HG03460 (cell line): ENCODE measurements around the gene IDH3B.
"Not testable (repeated sequence)": the region's sequence is repeated elsewhere in the genome, so short reads cannot be mapped to it uniquely, and the experiment has no call there.

Source experiments
- ATAC-seq: cut with Tn5 transposase; IDR thresholded peaks from one replicate; pipeline ENCODE4 v1.9.1; 2021; ENCODE audit not compliant: unreplicated experiment

Gene IDH3B

GRCh38 chr20:2695206-2695983 is 31.4 kb upstream of the IDH3B start:
- ATAC-seq, result no peak

- ATAC-seq, result no peak
Observed at GRCh38 chr20:2694519-2694918, 30.5 kb upstream of the IDH3B start.

GRCh38 chr20:2694008-2694471 is 30.0 kb upstream of the IDH3B start:
- no peak for ATAC-seq

GRCh38 chr20:2693286-2694007 is 29.4 kb upstream of the IDH3B start:
- no peak for ATAC-seq

- no peak for ATAC-seq
Observed at GRCh38 chr20:2692886-2693285, 28.9 kb upstream of the IDH3B start.

- ATAC-seq, result no peak
Observed at GRCh38 chr20:2692036-2692885, 28.2 kb upstream of the IDH3B start, which contains the start of gene EBF4. TSS of gene EBF4 (plus strand) at chr20:2692780. CDS start at chr20:2693646, 866 bp downstream.

- no peak for ATAC-seq
Observed at GRCh38 chr20:2691663-2692035, 27.6 kb upstream of the IDH3B start.

- no peak for ATAC-seq
Observed at GRCh38 chr20:2691127-2691526, 27.1 kb upstream of the IDH3B start.

GRCh38 chr20:2690718-2691117 is 26.7 kb upstream of the IDH3B start:
- ATAC-seq, result no peak

- no peak for ATAC-seq
Observed at GRCh38 chr20:2690213-2690612, 26.2 kb upstream of the IDH3B start.

- ATAC-seq, result no peak
Observed at GRCh38 chr20:2688041-2688591, 24.1 kb upstream of the IDH3B start.

- no peak for ATAC-seq
Observed at GRCh38 chr20:2687514-2687913, 23.5 kb upstream of the IDH3B start.

GRCh38 chr20:2684817-2685216 is 20.8 kb upstream of the IDH3B start:
- ATAC-seq, result not testable (repeated sequence)

GRCh38 chr20:2682040-2682439 is 18.0 kb upstream of the IDH3B start:
- not testable (repeated sequence) for ATAC-seq

GRCh38 chr20:2680046-2680445 is 16.0 kb upstream of the IDH3B start:
- no peak for ATAC-seq

- no peak for ATAC-seq
Observed at GRCh38 chr20:2673453-2673852, 9.4 kb upstream of the IDH3B start.

- ATAC-seq, result no peak
Observed at GRCh38 chr20:2672446-2672845, 8.4 kb upstream of the IDH3B start.

GRCh38 chr20:2671977-2672376 is 8.0 kb upstream of the IDH3B start:
- no peak for ATAC-seq

- no peak for ATAC-seq
Observed at GRCh38 chr20:2663364-2663886, 591 bp downstream of the IDH3B start.

GRCh38 chr20:2659547-2659946 is 4.5 kb downstream of the IDH3B start:
- no peak for ATAC-seq
